Sigmoid colon (tissue), 7 donors: Measurements from ENCODE around the gene IMMP2L. TPM values are rescaled to one million over a fixed set of nuclear protein-coding genes. Genes with fewer than 3 reads are reported as not detected.

Experiments used
- DNase-seq: peaks from one replicate; pipeline ENCODE4 v3.0.0-alpha.2; 2019
- H3K27ac ChIP-seq, 4 donors: fragments of 200-600 bp; sonication (generic); one replicate each; pipeline ENCODE4 v1.5.1; 2016 to 2019; ENCODE audit warnings: mild to moderate bottlenecking in 1 of 4
- H3K27me3 ChIP-seq, 3 donors: fragments of 200-600 bp; sonication (generic); one replicate each; pipeline ENCODE4 v1.5.1; 2019; ENCODE audit warnings: mild to moderate bottlenecking in 1 of 3
- H3K36me3 ChIP-seq, 4 donors: fragments of 200-600 bp; sonication (generic); one replicate each; pipeline ENCODE4 v1.5.1; 2016 to 2019
- H3K4me1 ChIP-seq, 4 donors: fragments of 200-600 bp; sonication (generic); one replicate each; pipeline ENCODE4 v1.5.1; 2017 to 2019
- H3K4me3 ChIP-seq, 4 donors: fragments of 200-600 bp; sonication (generic); one replicate each; pipeline ENCODE4 v1.5.1; 2017 to 2019; ENCODE audit warnings: mild to moderate bottlenecking in 2 of 4, moderate library complexity in 1 of 4
- H3K9me3 ChIP-seq, 4 donors: fragments of 200-600 bp in 3 of 4; sonication (generic) in 3 of 4; one replicate each; pipeline versions ENCODE4 v1.5.1 to v1.6.1; 2013 to 2019
- CTCF ChIP-seq, 4 experiments: fragments of 450-650 bp in 3 of 4; fragments of 200-600 bp in 1 of 4; IDR thresholded peaks; one replicate each; pipeline ENCODE4 v1.5.1; 2016 to 2019; ENCODE audit warnings: antibody characterized with exemption in 4 of 4, mild to moderate bottlenecking in 3 of 4, moderate library complexity in 2 of 4
- EP300 ChIP-seq, 4 donors: sonication (generic); formaldehyde crosslinking; IDR thresholded peaks; one replicate each; pipeline ENCODE4 v1.6.1; 2017; ENCODE audit warnings: antibody characterized with exemption in 4 of 4
- POLR2A ChIP-seq, 2 donors: fragments of 450-650 bp; IDR thresholded peaks; one replicate each; pipeline ENCODE4 v1.6.1; 2016; ENCODE audit warnings: antibody characterized with exemption in 2 of 2, mild to moderate bottlenecking in 2 of 2, moderate library complexity in 2 of 2
- POLR2AphosphoS5 ChIP-seq, 4 donors: sonication (generic); formaldehyde crosslinking; IDR thresholded peaks; one replicate each; pipeline ENCODE4 v1.6.1; 2017; ENCODE audit warnings: antibody characterized with exemption in 4 of 4
- WGBS, 2 donors: extraction: QIAGEN DNeasy Blood & Tissue Kit; methylation state at CpG; one replicate each; pipeline ENCODE4 v1.1.7; 2013; 5-methylcytosine and 5-hydroxymethylcytosine counted together
- intact Hi-C: fragments of 100-400 bp; cut with DNase I; formaldehyde crosslinking; loops from one replicate; pipeline ENCODE4 v1.15.1; 2023
- polyA plus RNA-seq, 3 donors: library from polyadenylated mRNA; stranded (reverse); fragments of 200-250 nt; gene quantifications; one replicate each; pipeline ENCODE4 v1.2.3, GENCODE V29; 2013
- total RNA-seq, 4 donors: library from RNA; depleted of rRNA; stranded (reverse); fragments of >200 nt; gene quantifications; one replicate each; pipeline ENCODE4 v1.1.0, GENCODE V29; 2016
- donor health status: healthy with polysubstance abuse.
- donor health status: Bipolar disorder and iron deficiency.
- donor health status: healthy.

Gene IMMP2L
- total and polyA plus RNA-seq, 7 donors: 2.5 to 57.9 (median 18.5) TPM

GRCh38 chr7:111172564-111173257 lies 389.6 kb downstream of the IMMP2L start:
- Histone ChIP-seq H3K9me3 (no peaks in the 10 kb centered on the region), H3K4me3 (no peak overlapping the region), H3K4me1 (peaks cover 0 to 25% (median 13%) of the 10 kb centered on the region in 4 donors), H3K27me3 (no peaks in the 10 kb centered on the region), H3K36me3 (no peaks in the 10 kb centered on the region), H3K27ac (no peak overlapping the region)
- TF ChIP-seq POLR2AphosphoS5 (IDR thresholded peaks at IDR 0.05) (peak in 3 of 4 donors; percentile 27 to 60 (median 58)), POLR2A (IDR thresholded peaks at IDR 0.05) (no peak)
- WGBS, 2 donors: 85 to 89% methylated on average over 2 of the region's 2 CpGs
- no peak for DNase-seq
- intact Hi-C loops: no loop called here

DNA sequence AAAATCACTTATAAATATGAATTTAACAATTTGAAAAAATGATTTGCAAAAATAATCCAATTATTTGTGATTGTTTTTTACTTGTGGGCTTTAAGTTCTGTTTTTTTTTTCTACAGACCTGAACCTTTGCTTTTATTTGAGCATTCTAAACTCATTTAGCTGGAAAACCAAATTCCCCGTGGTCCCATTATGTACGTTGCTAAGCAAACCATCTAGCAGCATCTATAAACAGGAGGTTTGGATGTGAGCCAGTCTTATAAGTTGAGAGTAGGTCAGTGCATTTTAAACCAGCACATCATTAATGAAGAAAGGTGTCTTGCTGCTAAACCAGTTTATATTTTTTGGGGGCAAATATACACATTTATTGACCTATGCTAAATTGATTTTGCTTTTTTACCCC lies 394.1 kb downstream of the IMMP2L start:
- Histone ChIP-seq H3K27me3 (no peaks in the 10 kb centered on the region), H3K9me3 (no peaks in the 10 kb centered on the region), H3K36me3 (no peaks in the 10 kb centered on the region), H3K27ac (no peak overlapping the region), H3K4me3 (no peak overlapping the region), H3K4me1 (peaks cover 0 to 25% (median 13%) of the 10 kb centered on the region in 4 donors)
- DNase-seq: no peak
- 28 to 40% methylated on average over 2 of the region's 2 CpGs for WGBS, 2 donors
- TF ChIP-seq POLR2A (IDR thresholded peaks at IDR 0.05) (no peak), POLR2AphosphoS5 (IDR thresholded peaks at IDR 0.05) (no peak), EP300 (IDR thresholded peaks at IDR 0.05) (no peak), CTCF (IDR thresholded peaks at IDR 0.05) (no peak)
- intact Hi-C loops: no loop called here

GRCh38 chr7:111164442-111164841 lies 397.9 kb downstream of the IMMP2L start:
- H3K27me3 ChIP-seq: no peaks in the 10 kb centered on the region
- no peak overlapping the region for H3K27ac ChIP-seq
- no peaks in the 10 kb centered on the region for H3K9me3 ChIP-seq
- H3K36me3 ChIP-seq: no peaks in the 10 kb centered on the region
- TF ChIP-seq POLR2AphosphoS5 (IDR thresholded peaks at IDR 0.05) (no peak), EP300 (IDR thresholded peaks at IDR 0.05) (no peak)
- DNase-seq: no peak
- intact Hi-C loops: no loop called here
- 93 to 94% methylated on average over 1 of the region's 1 CpG for WGBS, 2 donors
- no peak overlapping the region for H3K4me3 ChIP-seq
- H3K4me1 ChIP-seq: peaks cover 0 to 10% (median 5%) of the 10 kb centered on the region in 4 donors

DNA sequence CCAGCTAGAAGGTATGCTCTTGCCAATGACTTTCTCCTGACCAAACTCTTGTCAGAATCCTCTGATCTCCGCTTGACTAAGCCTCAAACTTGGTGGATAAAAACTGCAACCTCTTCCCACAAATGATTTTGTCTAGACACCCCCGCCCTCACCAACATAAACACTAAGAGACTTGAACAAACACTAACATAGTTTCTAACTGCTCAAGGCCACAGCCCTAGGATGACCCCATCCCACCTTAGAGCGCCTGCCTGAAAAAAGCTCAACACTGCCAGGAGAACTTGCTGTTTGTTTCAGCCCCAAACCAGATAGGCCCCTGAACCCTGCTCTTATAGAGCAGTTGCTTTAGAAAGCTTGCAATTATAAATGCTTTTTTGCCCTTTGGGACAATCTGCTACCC lies 399.6 kb downstream of the IMMP2L start:
- intact Hi-C loops: no loop called here
- Histone ChIP-seq H3K9me3 (no peaks in the 10 kb centered on the region), H3K27ac (no peak overlapping the region), H3K4me3 (no peak overlapping the region), H3K36me3 (no peaks in the 10 kb centered on the region), H3K4me1 (no peaks in the 10 kb centered on the region), H3K27me3 (no peaks in the 10 kb centered on the region)
- no peak for TF ChIP-seq POLR2A (IDR thresholded peaks at IDR 0.05)
- no peak for TF ChIP-seq EP300 (IDR thresholded peaks at IDR 0.05)
- no peak for TF ChIP-seq CTCF (IDR thresholded peaks at IDR 0.05)
- TF ChIP-seq POLR2AphosphoS5 (IDR thresholded peaks at IDR 0.05): no peak
- WGBS, 2 donors: 92 to 94% methylated on average over 3 of the region's 3 CpGs
- DNase-seq: no peak

GRCh38 chr7:111160297-111160696 lies 402.0 kb downstream of the IMMP2L start:
- Histone ChIP-seq H3K4me1 (no peaks in the 10 kb centered on the region), H3K27ac (no peak overlapping the region), H3K27me3 (no peaks in the 10 kb centered on the region), H3K36me3 (no peaks in the 10 kb centered on the region), H3K4me3 (no peak overlapping the region), H3K9me3 (no peaks in the 10 kb centered on the region)
- no peak for TF ChIP-seq CTCF (IDR thresholded peaks at IDR 0.05)
- TF ChIP-seq EP300 (IDR thresholded peaks at IDR 0.05): no peak
- no peak for TF ChIP-seq POLR2AphosphoS5 (IDR thresholded peaks at IDR 0.05)
- TF ChIP-seq POLR2A (IDR thresholded peaks at IDR 0.05): no peak
- DNase-seq: no peak
- intact Hi-C loops: no loop called here

DNA sequence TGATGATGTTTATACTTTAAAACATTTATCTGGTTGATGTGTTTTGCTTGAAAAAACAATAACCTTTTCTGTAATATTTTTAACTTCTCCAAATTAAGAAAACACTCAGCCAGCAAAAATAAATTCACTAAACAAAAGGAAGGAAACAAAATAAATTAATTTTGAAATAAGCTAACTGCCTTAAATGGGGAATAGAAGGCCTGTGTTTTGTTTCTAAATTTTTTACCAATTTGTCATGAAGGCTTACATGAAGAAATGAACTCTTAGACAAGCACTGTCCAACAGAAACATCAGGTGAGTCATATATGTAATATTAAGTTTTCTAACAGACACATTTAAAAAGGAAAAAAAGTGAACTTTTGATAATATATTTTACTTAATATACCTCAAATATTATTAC lies 402.9 kb downstream of the IMMP2L start:
- no peaks in the 10 kb centered on the region for H3K4me1 ChIP-seq
- TF ChIP-seq POLR2AphosphoS5 (IDR thresholded peaks at IDR 0.05) (no peak), POLR2A (IDR thresholded peaks at IDR 0.05) (no peak)
- H3K9me3 ChIP-seq: no peaks in the 10 kb centered on the region
- no peak overlapping the region for H3K27ac ChIP-seq
- no peaks in the 10 kb centered on the region for H3K36me3 ChIP-seq
- no peaks in the 10 kb centered on the region for H3K27me3 ChIP-seq
- intact Hi-C loops: no loop called here
- H3K4me3 ChIP-seq: no peak overlapping the region
- no peak for DNase-seq
